OCI-LY3 (cell line): Measurements from ENCODE around the gene ELP4.

Source experiments
- H2AFZ ChIP-seq: fragments of 200-600, 300-600 bp; shearing (Covaris generic); 2 replicates; pipeline ENCODE4 v1.6.0; 2014; ENCODE audit warnings: antibody characterized with exemption, low read depth, low read length
- H3K27ac ChIP-seq: fragments of 200-600, 300-600 bp; sonication (generic); 2 replicates; pipeline ENCODE4 v1.5.1; 2014; ENCODE audit warnings: mild to moderate bottlenecking, low read length, moderate library complexity, mixed read lengths
- H3K27me3 ChIP-seq: fragments of 200-600, 300-600 bp; sonication (generic); 2 replicates; pipeline ENCODE4 v1.6.1; 2014; ENCODE audit warnings: low read depth, low read length, mixed read lengths
- H3K36me3 ChIP-seq: fragments of 200-600, 300-600 bp; sonication (generic); replicated peaks from 2 replicates; pipeline ENCODE3; 2014; ENCODE audit warnings: low read depth, low read length, mixed read lengths
- H3K4me1 ChIP-seq: fragments of 300-600, 200-600 bp; sonication (generic); 2 replicates; pipeline ENCODE4 v1.6.1; 2014; ENCODE audit warnings: low read length, mixed read lengths
- H3K4me2 ChIP-seq: fragments of 200-600, 300-600 bp; sonication (generic); 2 replicates; pipeline ENCODE4 v1.6.1; 2014; ENCODE audit warnings: low read length, mixed read lengths
- H3K4me3 ChIP-seq: fragments of 300-600, 200-600 bp; sonication (generic); 2 replicates; pipeline ENCODE4 v1.5.1; 2014; ENCODE audit warnings: antibody characterized with exemption, mild to moderate bottlenecking, low read length, moderate library complexity
- H3K79me2 ChIP-seq: fragments of 300-600, 200-600 bp; shearing (Covaris generic); 2 replicates; pipeline ENCODE4 v1.6.1; 2014; ENCODE audit warnings: mild to moderate bottlenecking, low read length, mixed read lengths
- H3K9ac ChIP-seq: fragments of 300-600, 200-600 bp; shearing (Covaris generic); 2 replicates; pipeline ENCODE4 v1.6.0; 2014; ENCODE audit warnings: mild to moderate bottlenecking, low read length, moderate library complexity
- H3K9me3 ChIP-seq: fragments of 200-600, 300-600 bp; shearing (Covaris generic); 2 replicates; pipeline ENCODE4 v1.6.1; 2014; ENCODE audit warnings: low read length, mixed read lengths; ENCODE audit not compliant: insufficient read depth
- H4K20me1 ChIP-seq: fragments of 200-600, 300-600 bp; sonication (generic); 2 replicates; pipeline ENCODE4 v1.6.1; 2016; ENCODE audit warnings: low read length, mixed read lengths; ENCODE audit not compliant: insufficient read depth
- CTCF ChIP-seq: fragments of 200-600, 300-600 bp; sonication (generic); IDR thresholded peaks from 2 replicates; pipeline ENCODE4 v1.5.1; 2014; ENCODE audit warnings: antibody characterized with exemption, low read length, low read depth
- EZH2phosphoT487 ChIP-seq: fragments of 200-600 bp; shearing (Covaris generic); IDR thresholded peaks from 2 replicates; pipeline ENCODE4 v1.6.1; 2018; ENCODE audit warnings: antibody characterized with exemption, mixed run types, low read depth

ELP4 gene

GRCh38 chr11:31521497-31522150 is 12.1 kb downstream of the ELP4 start:
- no peak overlapping the region for H3K9ac ChIP-seq
- H3K27ac ChIP-seq, result no peak overlapping the region
- no peaks in the 10 kb centered on the region for H3K27me3 ChIP-seq
- no peaks in the 10 kb centered on the region for H3K9me3 ChIP-seq
- H4K20me1 ChIP-seq, result no peaks in the 10 kb centered on the region
- no peak overlapping the region for H3K4me3 ChIP-seq
- peaks cover 3% of the 10 kb centered on the region for H3K36me3 ChIP-seq
- no peak overlapping the region for H2AFZ ChIP-seq
- no peaks in the 10 kb centered on the region for H3K79me2 ChIP-seq
- TF ChIP-seq CTCF (no peak), EZH2phosphoT487 (no peak)
- H3K4me2 ChIP-seq, result no peak overlapping the region
- no peaks in the 10 kb centered on the region for H3K4me1 ChIP-seq

GRCh38 chr11:31529189-31529588 is 19.6 kb downstream of the ELP4 start:
- Histone ChIP-seq H3K4me3 (no peak overlapping the region), H3K4me2 (no peak overlapping the region), H3K36me3 (peaks cover 1% of the 10 kb centered on the region), H3K4me1 (no peaks in the 10 kb centered on the region), H3K27me3 (no peaks in the 10 kb centered on the region), H3K9ac (no peak overlapping the region), H4K20me1 (peaks cover 3% of the 10 kb centered on the region; the same call in 1 of the 2 replicates), H3K27ac (no peak overlapping the region), H3K9me3 (no peaks in the 10 kb centered on the region), H3K79me2 (no peaks in the 10 kb centered on the region), H2AFZ (no peak overlapping the region)
- TF ChIP-seq EZH2phosphoT487 (no peak), CTCF (no peak)

GRCh38 chr11:31529701-31530100 is 20.1 kb downstream of the ELP4 start:
- no peaks in the 10 kb centered on the region for H3K9me3 ChIP-seq
- H3K4me1 ChIP-seq, result no peaks in the 10 kb centered on the region
- no peak overlapping the region for H3K4me3 ChIP-seq
- TF ChIP-seq CTCF (no peak), EZH2phosphoT487 (no peak)
- H4K20me1 ChIP-seq, result peaks cover 3% of the 10 kb centered on the region; the same call in 1 of the 2 replicates
- no peaks in the 10 kb centered on the region for H3K27me3 ChIP-seq
- H3K79me2 ChIP-seq, result no peaks in the 10 kb centered on the region
- no peak overlapping the region for H3K27ac ChIP-seq
- H3K4me2 ChIP-seq, result no peak overlapping the region
- H2AFZ ChIP-seq, result no peak overlapping the region
- no peak overlapping the region for H3K9ac ChIP-seq
- no peaks in the 10 kb centered on the region for H3K36me3 ChIP-seq

GRCh38 chr11:31531293-31531692 is 21.7 kb downstream of the ELP4 start:
- H3K4me1 ChIP-seq, result no peaks in the 10 kb centered on the region

More at GRCh38 chr11:31531293-31531692, 21.7 kb downstream of the ELP4 start:
- Histone ChIP-seq H4K20me1 (peaks cover 3% of the 10 kb centered on the region; the same call in 1 of the 2 replicates), H3K4me3 (no peak overlapping the region), H2AFZ (no peak overlapping the region), H3K27me3 (no peaks in the 10 kb centered on the region), H3K27ac (no peak overlapping the region), H3K9ac (no peak overlapping the region), H3K9me3 (no peaks in the 10 kb centered on the region), H3K36me3 (no peaks in the 10 kb centered on the region), H3K4me2 (no peak overlapping the region), H3K79me2 (no peaks in the 10 kb centered on the region)
- TF ChIP-seq EZH2phosphoT487, result no peak
- no peak for TF ChIP-seq CTCF
